Measurements from ENCODE around the gene SLC23A2. TPM values are rescaled to one million over a fixed set of nuclear protein-coding genes. Genes with fewer than 3 reads are reported as not detected.

Gene SLC23A2
- total RNA-seq, 2 experiments from 2014 or later: 12.9 to 14.1 TPM

DNA sequence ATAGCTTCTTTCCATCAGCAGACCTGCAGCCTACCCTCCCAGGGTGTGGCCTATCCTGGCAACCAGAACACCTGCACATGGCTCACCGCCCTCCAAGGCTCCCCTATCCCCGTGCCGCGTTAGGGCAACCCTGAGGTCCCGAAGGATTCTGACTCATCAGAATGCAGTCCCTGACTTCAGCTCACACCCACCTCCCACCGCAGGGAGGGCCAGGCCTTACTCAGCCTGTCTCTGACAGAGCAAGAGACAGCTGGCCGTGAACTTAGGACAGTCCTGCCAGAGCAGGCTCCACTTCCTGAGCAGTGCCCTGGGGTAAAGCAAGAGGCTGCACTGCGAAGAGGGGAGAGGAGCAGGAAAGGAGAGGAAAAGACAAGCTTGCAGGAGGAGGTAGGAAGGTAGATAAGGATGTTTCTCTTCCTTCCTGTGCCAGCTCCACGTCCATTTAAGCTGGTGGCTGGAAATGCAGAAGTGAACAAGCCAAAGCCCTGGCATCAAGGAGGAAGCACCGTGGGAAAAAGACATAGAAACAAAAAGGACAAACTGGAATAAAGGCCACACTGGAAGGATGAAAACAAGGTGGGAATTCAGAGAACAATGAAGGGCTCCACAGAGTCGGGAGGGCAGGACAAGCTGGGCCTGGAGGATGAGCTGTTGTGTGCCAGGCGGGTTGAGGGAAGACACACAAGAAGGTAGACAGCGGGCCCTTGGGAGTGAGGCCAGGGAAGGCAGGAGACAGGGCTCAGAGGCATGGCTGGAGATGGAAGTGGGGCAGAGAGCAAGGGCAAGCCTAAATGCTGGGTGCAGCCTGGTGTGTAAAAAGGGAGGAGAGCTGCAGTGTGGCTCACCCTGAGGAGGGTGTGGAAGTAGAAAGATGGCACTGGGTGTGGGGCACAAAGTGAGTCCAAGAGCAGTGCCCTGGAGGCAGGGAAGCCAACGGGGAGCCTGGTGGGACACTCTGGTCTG, 102.7 kb downstream of the SLC23A2 start:
- DNase-seq: no peak
- Mint-ChIP-seq H3K36me3 (ENCODE audit: low read depth) (peaks cover 16% of the 10 kb centered on the region), H3K4me3 (no peak overlapping the region), H3K4me1 (peaks cover 9% of the 10 kb centered on the region), H3K27ac (peak overlapping the region; percentile 18), H3K27me3 (no peaks in the 10 kb centered on the region), H3K9me3 (no peaks in the 10 kb centered on the region)
- ChIA-PET CTCF (interaction anchor here (1.1 to 1.7 kb wide), 2 partner anchors 21 to 158 kb away, joined by 4 read pairs; no protein-coding TSS in a partner anchor), POLR2A (interaction anchor here (0.5 to 0.9 kb wide), 2 partner anchors 72 to 139 kb away, joined by 4 read pairs; no protein-coding TSS in a partner anchor)

DNA sequence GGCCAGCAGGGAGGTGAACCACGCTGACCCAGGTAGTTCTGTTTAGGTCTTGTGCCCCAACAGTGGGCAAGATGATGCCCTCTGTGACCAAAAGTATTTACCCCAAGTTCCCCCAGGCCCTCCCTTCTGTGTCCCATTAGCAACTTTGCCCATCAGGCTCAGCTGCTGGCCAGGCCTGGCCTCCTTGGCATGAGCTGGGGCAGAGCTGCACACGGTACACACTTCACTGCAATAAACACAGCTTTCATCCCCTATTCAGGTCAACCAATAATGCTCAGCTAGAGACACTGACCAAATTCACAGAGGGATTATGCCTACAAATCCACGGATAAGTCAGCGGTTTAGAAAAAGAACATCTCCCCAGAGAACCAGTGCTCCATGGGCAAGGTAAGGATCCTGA, 103.7 kb downstream of the SLC23A2 start:
- no peaks in the 10 kb centered on the region for H3K27me3 Mint-ChIP-seq
- ChIA-PET CTCF (interaction anchor here (1.7 kb wide), 1 partner anchor 157 kb away, joined by 4 read pairs; no protein-coding TSS in a partner anchor), POLR2A (interaction anchor here (0.9 kb wide), 1 partner anchor 138 kb away, joined by 4 read pairs; no protein-coding TSS in a partner anchor)
- no peak overlapping the region for H3K27ac Mint-ChIP-seq
- peaks cover 14% of the 10 kb centered on the region for H3K36me3 Mint-ChIP-seq (ENCODE audit: low read depth)
- no peaks in the 10 kb centered on the region for H3K9me3 Mint-ChIP-seq
- DNase-seq: no peak
- peaks cover 9% of the 10 kb centered on the region for H3K4me1 Mint-ChIP-seq
- no peak overlapping the region for H3K4me3 Mint-ChIP-seq

GRCh38 chr20:4896971-4897497, 104.3 kb downstream of the SLC23A2 start:
- DNase-seq: peak; percentile 39
- no peaks in the 10 kb centered on the region for H3K9me3 Mint-ChIP-seq
- peaks cover 9% of the 10 kb centered on the region for H3K36me3 Mint-ChIP-seq (ENCODE audit: low read depth)
- ChIA-PET POLR2A (no interaction called here), CTCF (interaction anchor here (1.7 kb wide), 1 partner anchor 156 kb away, joined by 4 read pairs; no protein-coding TSS in a partner anchor)
- H3K27ac Mint-ChIP-seq: no peak overlapping the region
- H3K27me3 Mint-ChIP-seq: no peaks in the 10 kb centered on the region
- H3K4me3 Mint-ChIP-seq: no peak overlapping the region
- peaks cover 9% of the 10 kb centered on the region for H3K4me1 Mint-ChIP-seq

DNA sequence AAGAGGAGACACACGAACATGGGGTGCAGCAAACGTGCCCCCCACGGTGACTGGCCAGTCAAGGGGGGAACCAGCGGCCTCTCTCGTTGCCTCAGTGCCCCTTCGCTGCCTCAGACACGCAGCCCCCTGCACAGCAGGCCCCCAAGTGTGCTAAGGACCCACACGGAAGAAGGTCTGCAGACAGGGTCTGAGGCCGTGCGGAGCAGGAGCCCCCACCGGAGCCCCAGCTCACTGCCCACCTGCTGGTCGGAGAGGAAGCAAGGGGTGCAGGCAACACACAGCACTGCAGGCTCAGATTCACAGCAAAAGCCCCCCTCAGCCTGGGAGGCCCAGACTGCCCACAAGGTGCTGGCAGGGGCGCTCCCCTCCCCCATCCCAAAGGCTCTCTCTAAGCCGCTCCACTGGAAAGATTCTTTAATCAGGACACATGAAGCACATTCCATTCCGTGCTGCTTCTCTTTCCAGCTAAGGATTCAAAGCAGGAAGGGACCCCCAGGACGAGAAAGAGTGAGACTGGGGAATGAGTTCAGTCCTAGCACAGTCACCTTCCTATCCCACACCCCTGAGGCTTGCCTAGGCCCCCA, 105.1 kb downstream of the SLC23A2 start:
- Mint-ChIP-seq H3K36me3 (ENCODE audit: low read depth) (peaks cover under 1% of the 10 kb centered on the region), H3K4me3 (no peak overlapping the region), H3K27ac (no peak overlapping the region), H3K9me3 (no peaks in the 10 kb centered on the region), H3K4me1 (peaks cover 7% of the 10 kb centered on the region), H3K27me3 (no peaks in the 10 kb centered on the region)
- POLR2A ChIA-PET: no interaction called here
- DNase-seq: no peak
- CTCF ChIA-PET: no interaction called here

- no peaks in the 10 kb centered on the region for H3K9me3 Mint-ChIP-seq
- no peaks in the 10 kb centered on the region for H3K36me3 Mint-ChIP-seq (ENCODE audit: low read depth)
- no peaks in the 10 kb centered on the region for H3K27me3 Mint-ChIP-seq
- peaks cover 7% of the 10 kb centered on the region for H3K4me1 Mint-ChIP-seq
- no peak overlapping the region for H3K27ac Mint-ChIP-seq
- POLR2A ChIA-PET: no interaction called here
- no peak for DNase-seq
- CTCF ChIA-PET: no interaction called here
- no peak overlapping the region for H3K4me3 Mint-ChIP-seq
Observed at GRCh38 chr20:4894981-4895381, 106.3 kb downstream of the SLC23A2 start.

DNA sequence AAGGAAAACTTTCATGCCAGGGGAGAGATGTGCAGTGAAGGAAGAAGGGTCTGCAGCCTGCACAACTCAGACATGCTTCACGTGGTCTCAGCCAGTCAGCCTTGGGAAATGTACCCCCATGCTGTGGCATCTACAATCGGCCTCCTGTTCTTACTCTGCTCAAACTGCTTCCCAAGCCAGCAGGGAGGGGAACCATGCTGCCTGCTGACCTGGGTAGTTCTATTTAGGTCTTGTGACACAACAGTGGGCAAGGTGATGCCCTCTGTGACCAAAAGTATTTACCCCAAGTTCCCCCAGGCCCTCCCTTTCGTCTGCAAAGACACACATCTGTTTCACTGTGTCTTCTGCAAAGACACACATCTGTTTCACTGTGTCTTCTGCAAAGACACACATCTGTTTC, 106.9 kb downstream of the SLC23A2 start:
- H3K27ac Mint-ChIP-seq: no peak overlapping the region
- no peaks in the 10 kb centered on the region for H3K27me3 Mint-ChIP-seq
- CTCF ChIA-PET: interaction anchor here (1.3 kb wide), 1 partner anchor 133 kb away, joined by 3 read pairs; no protein-coding TSS in a partner anchor
- no peaks in the 10 kb centered on the region for H3K9me3 Mint-ChIP-seq
- H3K4me1 Mint-ChIP-seq: peaks cover 7% of the 10 kb centered on the region
- DNase-seq: no peak
- POLR2A ChIA-PET: no interaction called here
- H3K36me3 Mint-ChIP-seq (ENCODE audit: low read depth): no peaks in the 10 kb centered on the region
- no peak overlapping the region for H3K4me3 Mint-ChIP-seq

DNA sequence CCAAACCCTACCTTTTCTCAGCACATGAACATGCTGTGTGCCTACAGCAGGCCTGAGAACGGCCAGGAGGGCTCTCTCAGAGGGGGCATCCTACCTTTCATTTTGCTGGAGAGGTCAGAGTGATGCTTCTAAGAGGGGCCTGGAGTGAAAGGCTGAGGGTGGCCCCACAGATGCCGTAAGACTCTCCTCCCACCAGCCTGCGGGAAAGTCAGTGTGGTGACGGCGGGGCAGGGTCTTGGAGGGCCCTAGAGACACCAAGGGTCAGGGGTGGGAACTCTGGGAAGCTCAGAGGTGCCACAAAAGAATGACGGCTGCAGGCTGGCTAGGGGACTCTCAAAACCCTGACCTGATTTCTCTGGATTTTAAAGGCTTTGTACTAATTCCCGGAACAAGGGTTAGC, 107.6 kb downstream of the SLC23A2 start:
- no peaks in the 10 kb centered on the region for H3K27me3 Mint-ChIP-seq

DNA sequence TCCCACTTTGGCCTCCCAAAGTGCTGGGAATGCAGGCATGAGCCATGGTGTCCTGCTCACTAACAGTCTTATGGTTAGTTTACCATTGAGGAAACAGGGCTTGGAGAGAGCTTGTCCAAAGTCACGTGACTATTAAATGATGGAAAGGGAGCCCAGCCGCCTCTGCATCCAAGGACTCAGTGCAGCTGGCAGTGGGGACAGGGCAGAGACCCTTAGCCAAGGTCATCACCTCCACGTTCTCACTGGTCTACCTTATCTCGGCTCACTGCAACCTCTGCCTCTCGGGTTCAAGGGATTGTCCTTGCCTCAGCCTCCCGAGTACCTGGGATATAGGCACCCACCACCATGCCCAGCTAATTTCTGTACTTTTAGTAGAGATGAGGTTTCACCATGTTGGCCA, 109.3 kb downstream of the SLC23A2 start:
- POLR2A ChIA-PET: no interaction called here
- Mint-ChIP-seq H3K9me3 (no peaks in the 10 kb centered on the region), H3K4me1 (peaks cover 2% of the 10 kb centered on the region), H3K27ac (no peak overlapping the region), H3K36me3 (ENCODE audit: low read depth) (no peaks in the 10 kb centered on the region), H3K4me3 (no peak overlapping the region), H3K27me3 (no peaks in the 10 kb centered on the region)
- CTCF ChIA-PET: interaction anchor here (0.6 kb wide), 1 partner anchor 147 kb away, joined by 4 read pairs; no protein-coding TSS in a partner anchor
- DNase-seq: no peak

More for the DNA sequence above, 107.6 kb downstream of the SLC23A2 start:
- no peak for DNase-seq
- no peaks in the 10 kb centered on the region for H3K36me3 Mint-ChIP-seq (ENCODE audit: low read depth)
- peaks cover 7% of the 10 kb centered on the region for H3K4me1 Mint-ChIP-seq
- ChIA-PET POLR2A (no interaction called here), CTCF (interaction anchor here (1.3 kb wide), 1 partner anchor 132 kb away, joined by 3 read pairs; no protein-coding TSS in a partner anchor)
- no peak overlapping the region for H3K4me3 Mint-ChIP-seq
- no peaks in the 10 kb centered on the region for H3K9me3 Mint-ChIP-seq
- H3K27ac Mint-ChIP-seq: no peak overlapping the region

DNA sequence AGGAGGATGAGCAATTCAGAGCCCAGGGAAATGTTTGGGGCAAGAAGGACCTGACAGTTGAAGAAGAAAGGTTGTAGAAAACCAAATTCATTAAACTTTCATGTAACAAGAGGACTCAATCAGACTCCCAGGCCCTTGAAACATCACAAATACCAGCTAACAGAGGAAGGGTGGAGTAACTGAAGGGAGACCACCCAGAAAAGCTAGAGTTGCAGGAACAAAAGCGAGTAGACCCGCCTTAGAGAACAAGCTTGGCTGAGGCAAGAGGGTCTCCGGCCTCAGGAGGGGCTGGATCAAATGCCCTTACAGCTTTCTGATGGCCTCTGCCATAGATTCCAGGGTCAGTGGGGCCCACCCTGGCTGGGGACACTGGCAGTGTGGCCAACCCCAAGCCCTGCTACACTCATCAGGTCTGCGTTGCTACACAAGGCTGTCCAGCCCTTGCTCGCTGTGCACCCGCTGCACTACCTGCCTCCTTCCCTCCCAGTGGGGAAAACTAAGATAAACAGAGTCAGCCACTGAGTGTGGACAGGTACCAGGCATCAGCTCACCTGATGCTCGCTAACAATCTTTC, 110.0 kb downstream of the SLC23A2 start:
- ChIA-PET POLR2A (no interaction called here), CTCF (interaction anchor here (0.8 kb wide), 1 partner anchor 10 kb away, joined by 3 read pairs; no protein-coding TSS in a partner anchor)
- H3K9me3 Mint-ChIP-seq: no peaks in the 10 kb centered on the region
- no peaks in the 10 kb centered on the region for H3K27me3 Mint-ChIP-seq
- DNase-seq: no peak
- H3K27ac Mint-ChIP-seq: no peak overlapping the region
- H3K36me3 Mint-ChIP-seq (ENCODE audit: low read depth): no peaks in the 10 kb centered on the region
- H3K4me3 Mint-ChIP-seq: no peak overlapping the region
- H3K4me1 Mint-ChIP-seq: no peaks in the 10 kb centered on the region

- ChIA-PET CTCF (no interaction called here), POLR2A (no interaction called here)
- no peak overlapping the region for H3K4me3 Mint-ChIP-seq
- no peak overlapping the region for H3K27ac Mint-ChIP-seq
- H3K9me3 Mint-ChIP-seq: no peaks in the 10 kb centered on the region
- no peaks in the 10 kb centered on the region for H3K27me3 Mint-ChIP-seq
- DNase-seq: no peak
- peaks cover 1% of the 10 kb centered on the region for H3K4me1 Mint-ChIP-seq
- H3K36me3 Mint-ChIP-seq (ENCODE audit: low read depth): no peaks in the 10 kb centered on the region
Observed at GRCh38 chr20:4889446-4889845, 111.9 kb downstream of the SLC23A2 start.

DNA sequence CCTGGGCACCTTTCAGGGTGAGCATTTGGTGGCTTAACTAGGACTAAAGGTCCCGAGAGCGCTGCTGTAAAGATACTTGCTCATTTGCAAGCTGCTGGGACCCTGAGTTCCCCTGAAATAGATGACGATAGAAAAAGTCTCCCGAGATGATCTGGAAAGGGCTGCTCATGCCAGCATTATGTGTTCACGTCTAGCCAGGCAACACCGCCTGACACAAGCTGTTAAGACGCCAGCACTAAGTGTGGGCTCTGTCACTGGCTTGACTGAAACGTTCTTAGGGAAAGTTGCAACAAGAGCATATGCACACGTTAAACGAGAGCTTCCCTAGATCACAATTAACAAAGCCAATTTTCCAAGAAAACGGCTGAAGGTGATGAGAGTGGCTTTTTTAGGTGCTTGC, 113.7 kb downstream of the SLC23A2 start:
- no peaks in the 10 kb centered on the region for H3K27me3 Mint-ChIP-seq
- no peak for DNase-seq
- no peak overlapping the region for H3K27ac Mint-ChIP-seq
- no peak overlapping the region for H3K4me3 Mint-ChIP-seq
- ChIA-PET CTCF (no interaction called here), POLR2A (no interaction called here)
- H3K4me1 Mint-ChIP-seq: peaks cover 1% of the 10 kb centered on the region
- no peaks in the 10 kb centered on the region for H3K9me3 Mint-ChIP-seq
- peaks cover 7% of the 10 kb centered on the region for H3K36me3 Mint-ChIP-seq (ENCODE audit: low read depth)

DNA sequence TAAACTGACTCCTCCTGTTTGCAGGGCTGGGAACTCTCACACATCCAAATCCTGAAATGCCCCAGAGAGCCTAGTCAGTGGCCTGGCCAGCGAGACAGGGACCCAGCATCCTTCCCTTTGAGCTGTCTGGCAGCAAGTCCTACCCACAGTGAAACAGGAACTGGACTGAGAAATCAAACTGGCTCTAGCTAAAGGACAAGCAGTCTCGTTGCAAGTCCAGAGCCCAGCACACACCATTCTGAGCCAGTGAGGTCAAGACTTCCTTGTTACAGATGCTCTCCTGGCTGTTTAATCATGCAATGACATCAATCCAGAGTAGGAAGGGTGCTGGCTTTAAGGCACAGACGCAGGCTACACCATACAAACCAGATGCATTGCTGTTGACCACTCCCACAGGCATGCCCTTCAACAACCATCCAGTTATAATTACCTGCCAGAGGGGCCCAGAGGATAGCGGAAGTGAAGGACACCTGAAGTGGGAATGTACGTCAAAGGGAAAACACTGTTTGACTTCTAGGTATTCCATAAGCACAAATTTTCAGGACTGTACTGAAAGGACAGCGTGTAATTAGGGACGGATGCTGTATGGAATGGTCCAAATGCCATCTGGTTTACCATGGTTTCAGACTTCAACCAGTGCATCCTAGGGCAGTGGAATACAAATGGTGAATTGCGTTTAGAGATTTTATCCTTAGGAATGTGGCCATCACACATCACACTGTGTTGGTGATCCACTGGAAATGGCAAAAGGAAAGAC, 114.4 kb downstream of the SLC23A2 start:
- no peaks in the 10 kb centered on the region for H3K9me3 Mint-ChIP-seq
- H3K4me3 Mint-ChIP-seq: no peak overlapping the region
- no peaks in the 10 kb centered on the region for H3K27me3 Mint-ChIP-seq
- peaks cover 2% of the 10 kb centered on the region for H3K4me1 Mint-ChIP-seq
- POLR2A ChIA-PET: no interaction called here
- H3K36me3 Mint-ChIP-seq (ENCODE audit: low read depth): peaks cover 7% of the 10 kb centered on the region
- DNase-seq: no peak
- no peak overlapping the region for H3K27ac Mint-ChIP-seq
- CTCF ChIA-PET: interaction anchor here (1.0 kb wide), 1 partner anchor 146 kb away, joined by 4 read pairs; no protein-coding TSS in a partner anchor

Measured in activated CD4-positive, alpha-beta memory T cell treated with anti-CD3 and anti-CD28 coated beads, Interleukin-2, amount 10 ng/mL, durations not matched to agents 7 days and 5 days (primary cell).